Spinal cord (tissue), 10 donors: Measurements from ENCODE around the gene TPCN1. TPM values are rescaled to one million over a fixed set of nuclear protein-coding genes. Genes with fewer than 3 reads are reported as not detected.
A peak's percentile ranks its signal among the peaks of the same experiment; 100 is the strongest.

Source experiments
- DNase-seq, 6 donors: peaks; one replicate each; pipeline versions ENCODE4 v3.0.0 to v3.0.0-alpha.2; 2013 to 2015; ENCODE audit warnings: low spot score in 6 of 6, low read depth in 4 of 6
- H3K27ac ChIP-seq: one replicate; pipeline ENCODE4 v1.5.1; 2013; ENCODE audit warnings: low read depth, low read length, control low read depth
- H3K27me3 ChIP-seq: one replicate; pipeline ENCODE4 v1.6.1; 2013; ENCODE audit warnings: low read length; ENCODE audit not compliant: control insufficient read depth, insufficient read depth
- H3K36me3 ChIP-seq: one replicate; pipeline ENCODE4 v1.6.1; 2013; ENCODE audit warnings: low read length; ENCODE audit not compliant: control insufficient read depth, insufficient read depth
- H3K4me1 ChIP-seq: one replicate; pipeline ENCODE4 v1.6.1; 2013; ENCODE audit warnings: low read length; ENCODE audit not compliant: control insufficient read depth, insufficient read depth
- H3K4me3 ChIP-seq: one replicate; pipeline ENCODE4 v1.5.1; 2013; ENCODE audit warnings: low read depth, low read length, control low read depth
- H3K9me3 ChIP-seq: one replicate; pipeline ENCODE4 v1.6.1; 2013; ENCODE audit warnings: low read length; ENCODE audit not compliant: control insufficient read depth, insufficient read depth
- WGBS: methylation state at CpG from one replicate; pipeline ENCODE4 v1.1.5; 2013; ENCODE audit warnings: missing lambda C conversion rate; ENCODE audit not compliant: insufficient coverage; 5-methylcytosine and 5-hydroxymethylcytosine counted together
- polyA plus RNA-seq, 2 donors: library from polyadenylated mRNA; unstranded; fragments of 120-200 nt; gene quantifications; one replicate each; pipeline ENCODE4 v1.2.1, GENCODE V29; 2013; ENCODE audit not compliant: insufficient read length in 2 of 2
- total RNA-seq, 2 donors: library from RNA; depleted of rRNA in 1 of 2; stranded (reverse); fragments of 120-200 nt in 1 of 2; fragments of >200 nt in 1 of 2; gene quantifications; one replicate each; pipeline versions ENCODE4 v1.2.3 to v1.2.4, GENCODE V29; 2013 to 2014
- donor health status: healthy.

The TPCN1 gene
- total and polyA plus RNA-seq, 4 donors = 14.0 to 43.8 (median 29.1) TPM

GRCh38 chr12:113326775-113327395 is 105.6 kb downstream of the TPCN1 start:
- Histone ChIP-seq H3K36me3 (peaks cover 3% of the 10 kb centered on the region), H3K4me1 (no peaks in the 10 kb centered on the region), H3K27ac (no peak overlapping the region), H3K4me3 (no peak overlapping the region), H3K27me3 (no peaks in the 10 kb centered on the region), H3K9me3 (no peaks in the 10 kb centered on the region)
- 76% methylated on average over 2 of the region's 4 CpGs for WGBS
- DNase-seq = no peak

- Histone ChIP-seq H3K4me3 (no peak overlapping the region), H3K4me1 (peaks cover 5% of the 10 kb centered on the region), H3K9me3 (no peaks in the 10 kb centered on the region), H3K27ac (no peak overlapping the region), H3K36me3 (peaks cover 3% of the 10 kb centered on the region), H3K27me3 (no peaks in the 10 kb centered on the region)
- 56% methylated on average over 3 of the region's 5 CpGs for WGBS
- DNase-seq = no peak
Measured at GRCh38 chr12:113328368-113328889, 107.2 kb downstream of the TPCN1 start.

DNA sequence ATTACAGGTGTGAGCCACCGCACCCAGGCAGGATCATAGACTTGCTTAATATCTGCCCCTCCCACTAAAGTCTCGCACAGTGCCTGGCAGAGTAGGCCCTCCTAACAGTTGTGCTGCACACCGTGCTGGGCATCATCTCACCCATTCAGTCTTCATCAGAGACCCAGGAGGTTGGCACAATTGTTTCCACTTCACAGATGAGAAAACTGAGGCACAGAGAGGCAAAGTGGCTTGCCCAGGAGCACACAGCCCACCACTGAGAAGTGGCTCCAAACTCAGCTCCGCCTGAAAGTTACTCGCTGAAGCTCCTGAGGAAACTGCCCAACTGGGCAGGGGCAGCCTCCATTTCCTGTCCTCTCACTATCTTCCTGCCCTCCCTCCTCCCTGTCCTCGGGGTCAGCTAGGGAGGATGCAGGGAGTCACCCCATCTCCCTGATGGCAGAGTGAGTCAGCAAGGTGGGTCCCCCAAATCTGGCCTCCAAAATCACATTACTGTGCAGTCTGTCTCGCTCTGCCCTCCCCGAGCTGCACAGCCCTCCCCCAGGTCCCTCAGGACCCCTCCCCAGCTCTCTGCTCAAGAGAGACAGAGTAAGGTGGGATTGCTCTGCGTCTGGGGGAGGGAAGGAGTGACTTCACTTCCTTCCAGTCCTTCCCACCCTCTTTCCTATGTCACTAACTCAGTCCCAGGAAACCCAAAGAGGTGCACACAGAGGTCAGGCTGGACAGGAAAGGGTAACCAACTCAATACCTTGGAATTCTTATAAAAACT is 107.9 kb downstream of the TPCN1 start:
- no peaks in the 10 kb centered on the region for H3K27me3 ChIP-seq
- no peak overlapping the region for H3K27ac ChIP-seq
- WGBS = 93% methylated on average over 5 of the region's 9 CpGs
- H3K4me1 ChIP-seq = peaks cover 13% of the 10 kb centered on the region
- no peak for DNase-seq
- H3K4me3 ChIP-seq = no peak overlapping the region
- H3K36me3 ChIP-seq = peaks cover 3% of the 10 kb centered on the region
- H3K9me3 ChIP-seq = no peaks in the 10 kb centered on the region

DNA sequence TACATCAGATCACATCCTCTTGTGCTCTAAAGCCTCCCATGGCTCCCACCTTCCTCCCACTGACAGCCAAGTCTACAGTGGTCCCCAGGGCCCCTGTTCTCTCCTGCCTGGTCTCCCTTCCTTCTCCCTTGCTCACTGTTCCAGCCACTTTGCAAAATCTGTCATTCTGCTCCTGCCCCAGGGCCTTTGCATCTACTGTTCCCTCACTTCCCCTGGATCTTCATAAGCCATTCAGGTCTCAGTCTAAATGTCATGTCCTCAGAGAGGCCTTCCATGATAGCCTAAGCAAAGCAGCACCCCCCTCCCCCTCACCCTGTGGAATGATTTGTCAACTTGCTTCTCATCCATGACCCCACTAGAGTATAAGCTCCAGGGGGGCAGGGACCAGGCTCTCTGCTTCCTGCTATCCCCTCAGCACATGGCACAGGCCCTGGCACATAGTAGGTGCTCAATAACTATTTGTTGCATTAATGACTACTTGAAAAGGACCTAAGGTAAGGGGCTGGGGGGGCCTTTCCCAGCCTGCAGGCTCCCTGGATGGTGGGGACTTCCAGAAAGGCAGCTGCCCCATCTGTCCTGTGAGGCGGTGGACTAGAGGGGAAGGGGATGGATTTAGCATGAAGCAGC is 108.6 kb downstream of the TPCN1 start:
- DNase-seq = no peak
- H3K4me3 ChIP-seq = no peak overlapping the region
- H3K27ac ChIP-seq = no peak overlapping the region
- no peaks in the 10 kb centered on the region for H3K9me3 ChIP-seq
- peaks cover 2% of the 10 kb centered on the region for H3K27me3 ChIP-seq
- WGBS = no CpG with 5 or more reads among the region's 1 CpG
- peaks cover 3% of the 10 kb centered on the region for H3K36me3 ChIP-seq
- H3K4me1 ChIP-seq = peaks cover 20% of the 10 kb centered on the region

- H3K36me3 ChIP-seq = peaks cover 3% of the 10 kb centered on the region
- WGBS = no CpG with 5 or more reads among the region's 2 CpGs
- DNase-seq = no peak
- no peak overlapping the region for H3K4me3 ChIP-seq
- peaks cover 24% of the 10 kb centered on the region for H3K4me1 ChIP-seq
- H3K27ac ChIP-seq = no peak overlapping the region
- H3K9me3 ChIP-seq = no peaks in the 10 kb centered on the region
- peaks cover 2% of the 10 kb centered on the region for H3K27me3 ChIP-seq
Measured at GRCh38 chr12:113330505-113330904, 109.2 kb downstream of the TPCN1 start.

DNA sequence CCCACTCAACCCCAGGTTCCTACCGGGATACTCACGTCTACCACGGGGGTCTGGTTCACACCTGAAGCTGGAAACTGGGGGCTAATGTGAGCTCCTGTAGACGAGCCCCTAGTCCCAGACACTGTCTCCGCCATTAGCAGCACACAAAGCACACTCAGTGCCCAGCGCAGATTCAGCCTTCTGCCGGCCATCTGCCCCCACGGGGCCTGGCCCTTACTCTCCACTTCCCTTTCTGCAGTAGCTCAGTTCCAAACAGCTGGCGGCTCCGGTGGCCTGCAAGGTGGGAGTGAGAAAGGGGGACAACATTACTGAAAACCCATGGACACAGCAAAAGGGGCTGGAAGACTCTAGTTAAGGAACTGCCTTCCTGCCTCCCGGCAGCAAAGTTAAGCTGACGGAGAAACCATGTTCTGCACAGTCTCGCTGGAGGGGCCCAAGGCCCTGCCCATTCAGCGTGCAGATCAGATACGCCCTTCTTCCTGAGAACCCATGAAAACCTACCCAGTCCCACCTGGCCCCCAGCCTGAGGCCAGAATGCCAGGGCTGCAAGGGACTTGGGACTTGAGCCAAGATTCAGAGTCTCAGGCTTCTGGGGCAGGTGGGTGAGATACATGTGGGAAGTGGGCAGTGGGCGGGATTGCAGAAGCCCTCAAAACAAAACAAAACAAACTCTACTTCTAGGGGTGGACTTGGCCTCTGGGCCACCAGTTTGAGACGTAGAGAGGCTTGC is 111.6 kb downstream of the TPCN1 start:
- no peak overlapping the region for H3K27ac ChIP-seq
- DNase-seq = no peak
- peaks cover 3% of the 10 kb centered on the region for H3K36me3 ChIP-seq
- H3K4me1 ChIP-seq = peaks cover 25% of the 10 kb centered on the region
- WGBS = 74% methylated on average over 12 of the region's 17 CpGs
- H3K9me3 ChIP-seq = no peaks in the 10 kb centered on the region
- peaks cover 2% of the 10 kb centered on the region for H3K27me3 ChIP-seq
- H3K4me3 ChIP-seq = no peak overlapping the region

- H3K27ac ChIP-seq = no peak overlapping the region
- H3K9me3 ChIP-seq = no peaks in the 10 kb centered on the region
- H3K36me3 ChIP-seq = peaks cover 3% of the 10 kb centered on the region
- no peak overlapping the region for H3K4me3 ChIP-seq
- H3K4me1 ChIP-seq = peaks cover 25% of the 10 kb centered on the region
- DNase-seq = no peak
- H3K27me3 ChIP-seq = peaks cover 2% of the 10 kb centered on the region
- 80% methylated on average over 2 of the region's 5 CpGs for WGBS
Measured at GRCh38 chr12:113333418-113333750, 112.1 kb downstream of the TPCN1 start.

GRCh38 chr12:113333877-113334785 is 112.9 kb downstream of the TPCN1 start:
- Histone ChIP-seq H3K9me3 (no peaks in the 10 kb centered on the region), H3K4me1 (peaks cover 25% of the 10 kb centered on the region), H3K27me3 (peaks cover 2% of the 10 kb centered on the region), H3K4me3 (peak overlapping the region; percentile 59), H3K36me3 (peaks cover 3% of the 10 kb centered on the region), H3K27ac (no peak overlapping the region)
- no peak for DNase-seq
- WGBS = 44% methylated on average over 17 of the region's 27 CpGs
